Measurements from ENCODE around the gene GPR78.

- no peak for TF ChIP-seq CTCF (IDR thresholded peaks at IDR 0.05; ENCODE audit: low read depth, low read length)
- no peak for TF ChIP-seq EZH2phosphoT487 (IDR thresholded peaks at IDR 0.05; ENCODE audit: low read depth)
Measured at GRCh38 chr4:8532245-8532781, 47.9 kb upstream of the GPR78 start.
